Karpas-422 (cell line): ENCODE data around the gene KLHL22. TPM values are rescaled to one million over a fixed set of nuclear protein-coding genes. Genes with fewer than 3 reads are reported as not detected.
"Not testable (repeated sequence)": the region's sequence is repeated elsewhere in the genome, so short reads cannot be mapped to it uniquely, and the experiment has no call there.

Experiments used
- DNase-seq: peaks from one replicate; pipeline ENCODE4 v3.0.0-alpha.2; 2015
- H2AFZ ChIP-seq: fragments of 200-600 bp; sonication (generic); 2 replicates; pipeline ENCODE4 v1.6.1; 2014; ENCODE audit warnings: antibody characterized with exemption, low read length, mixed read lengths
- H3K27ac ChIP-seq: fragments of 200-600 bp; sonication (generic); 2 replicates; pipeline ENCODE4 v1.5.1; 2014; ENCODE audit warnings: mild to moderate bottlenecking, low read length, moderate library complexity
- H3K27me3 ChIP-seq: fragments of 200-600 bp; sonication (generic); 2 replicates; pipeline ENCODE4 v1.6.1; 2014; ENCODE audit warnings: low read length, mixed read lengths
- H3K36me3 ChIP-seq: fragments of 200-600 bp; sonication (generic); 2 replicates; pipeline ENCODE4 v1.6.1; 2014; ENCODE audit warnings: low read length, mixed read lengths; ENCODE audit not compliant: insufficient read depth
- H3K4me1 ChIP-seq: fragments of 200-600 bp; sonication (generic); 2 replicates; pipeline ENCODE4 v1.6.1; 2014; ENCODE audit warnings: mild to moderate bottlenecking, low read length, mixed read lengths
- H3K4me2 ChIP-seq: fragments of 200-600 bp; sonication (generic); 2 replicates; pipeline ENCODE4 v1.6.1; 2014; ENCODE audit warnings: low read length, low read depth, mild to moderate bottlenecking; ENCODE audit not compliant: poor library complexity, severe bottlenecking
- H3K4me3 ChIP-seq: fragments of 200-600 bp; sonication (generic); 2 replicates; pipeline ENCODE4 v1.5.1; 2014; ENCODE audit warnings: mild to moderate bottlenecking, antibody characterized with exemption, low read length, mixed read lengths
- H3K79me2 ChIP-seq: fragments of 200-600 bp; sonication (generic); 2 replicates; pipeline ENCODE4 v1.6.1; 2014; ENCODE audit warnings: mild to moderate bottlenecking, low read length, mixed read lengths
- H3K9ac ChIP-seq: fragments of 200-600 bp; sonication (generic); 2 replicates; pipeline ENCODE4 v1.6.0; 2014; ENCODE audit warnings: low read length
- H3K9me2 ChIP-seq: fragments of 200-600 bp; sonication (generic), shearing (Covaris generic); replicated peaks from 2 replicates; pipeline ENCODE4 v1.6.0; 2014; ENCODE audit warnings: mild to moderate bottlenecking, low read length, moderate library complexity; ENCODE audit not compliant: insufficient read depth
- H3K9me3 ChIP-seq: fragments of 300-700, 200-600 bp; sonication (generic); 2 replicates; pipeline ENCODE4 v1.6.1; 2014; ENCODE audit warnings: low read length, mixed read lengths
- H4K20me1 ChIP-seq: fragments of 200-600 bp; sonication (generic); 2 replicates; pipeline ENCODE4 v1.6.1; 2014; ENCODE audit warnings: mild to moderate bottlenecking, antibody characterized with exemption, low read length, low read depth; ENCODE audit not compliant: insufficient read depth
- total RNA-seq: library from RNA; depleted of rRNA; stranded (reverse); fragments of >200 nt; shearing (Covaris generic); gene quantifications from 2 replicates; pipeline ENCODE4 v1.2.3, GENCODE V29; 2014; ENCODE audit warnings: low replicate concordance

The KLHL22 gene
- total RNA-seq, 1 experiment from 2014 or later: 9.7 TPM

DNA sequence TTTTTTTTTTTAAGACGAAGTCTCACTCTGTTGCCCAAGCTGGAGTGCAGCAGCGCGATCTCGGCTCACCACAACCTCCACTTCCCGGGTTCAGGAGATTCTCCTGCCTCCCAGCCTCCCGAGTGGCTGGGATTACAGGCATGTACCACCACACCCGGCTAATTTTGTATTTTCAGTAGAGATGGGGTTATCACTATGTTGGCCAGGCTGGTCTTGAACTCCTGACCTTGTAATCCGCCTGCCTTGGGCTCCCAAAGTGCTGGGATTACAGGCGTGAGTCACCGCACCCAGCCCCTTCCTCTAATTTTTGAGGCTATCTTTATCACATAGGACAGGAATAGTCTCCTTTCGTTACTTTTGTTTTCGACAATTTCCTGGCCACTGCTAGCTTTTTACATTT, 20.0 kb downstream of the KLHL22 start:
- H3K79me2 ChIP-seq, H3K27ac ChIP-seq, H2AFZ ChIP-seq, H3K4me1 ChIP-seq, H3K27me3 ChIP-seq, H3K36me3 ChIP-seq, H4K20me1 ChIP-seq, DNase-seq, H3K9me3 ChIP-seq, H3K4me2 ChIP-seq, H3K9ac ChIP-seq, H3K4me3 ChIP-seq, H3K9me2 ChIP-seq: not testable (repeated sequence)

DNA sequence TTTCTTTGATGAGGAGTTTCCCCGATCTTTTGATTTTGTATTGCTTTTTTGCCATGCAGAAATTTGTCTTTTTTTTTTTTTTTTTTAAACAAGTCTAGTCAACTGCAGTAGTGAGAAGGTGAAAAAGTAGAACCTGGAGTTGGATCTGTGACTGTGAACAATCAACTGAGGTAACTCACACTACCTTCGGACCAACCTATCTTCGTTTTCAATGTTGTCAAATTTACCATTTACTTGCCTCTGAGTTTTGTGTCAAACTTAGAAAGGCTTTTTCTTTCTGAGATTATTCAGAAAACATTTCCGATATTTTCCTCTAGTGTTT, 20.5 kb downstream of the KLHL22 start:
- H3K9me2 ChIP-seq: no peaks in the 10 kb centered on the region
- no peaks in the 10 kb centered on the region for H3K27me3 ChIP-seq
- H2AFZ ChIP-seq: no peak overlapping the region
- no peak for DNase-seq
- no peak overlapping the region for H3K4me3 ChIP-seq
- no peaks in the 10 kb centered on the region for H3K4me1 ChIP-seq
- H4K20me1 ChIP-seq: no peaks in the 10 kb centered on the region
- H3K27ac ChIP-seq: no peak overlapping the region
- no peaks in the 10 kb centered on the region for H3K9me3 ChIP-seq
- no peaks in the 10 kb centered on the region for H3K36me3 ChIP-seq
- H3K9ac ChIP-seq: no peak overlapping the region
- no peak overlapping the region for H3K4me2 ChIP-seq
- H3K79me2 ChIP-seq: peaks cover 6% of the 10 kb centered on the region; the same call in 1 of the 2 replicates

DNA sequence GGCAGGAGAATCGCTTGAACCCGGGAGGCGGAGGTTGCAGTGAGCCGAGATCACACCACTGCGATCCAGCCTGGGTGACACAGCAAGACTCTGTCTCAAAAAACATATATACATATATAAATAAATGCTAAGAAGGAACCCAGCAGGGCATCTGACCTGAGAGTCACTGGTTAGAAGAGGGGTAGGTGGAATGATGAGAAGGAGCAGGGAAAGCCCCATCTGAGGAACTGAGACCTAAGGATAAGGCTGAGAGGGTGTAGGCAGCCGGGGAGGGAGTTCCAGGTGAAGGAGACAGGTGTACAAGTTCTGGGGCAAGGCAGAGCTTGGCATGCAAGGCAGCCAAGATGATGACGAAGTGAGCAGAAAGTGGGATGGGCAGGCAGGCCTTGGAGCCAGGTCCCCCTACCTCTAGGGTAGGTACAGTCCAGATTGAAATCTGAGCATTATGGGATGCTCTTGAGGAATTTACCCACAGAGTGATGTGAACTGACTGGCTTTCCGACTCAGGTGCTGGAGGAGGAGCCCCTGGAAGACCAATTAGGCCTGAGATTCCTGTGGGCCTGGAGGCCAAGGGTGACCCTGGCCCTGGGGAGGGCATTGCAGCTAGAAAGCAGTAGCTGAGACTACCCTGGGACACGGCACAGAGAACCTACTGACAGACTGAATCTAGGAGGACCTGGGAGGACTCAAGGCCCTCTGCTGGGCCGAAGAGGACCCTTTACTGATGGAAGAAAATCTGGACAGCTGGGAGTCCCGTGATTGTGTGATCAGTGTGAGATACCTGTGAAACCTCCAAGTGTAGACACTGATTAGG, 22.8 kb downstream of the KLHL22 start:
- Histone ChIP-seq H3K4me2 (no peak overlapping the region), H3K9me2 (no peaks in the 10 kb centered on the region), H3K79me2 (peaks cover 6% of the 10 kb centered on the region; the same call in 1 of the 2 replicates), H3K27ac (no peak overlapping the region), H3K9me3 (no peaks in the 10 kb centered on the region), H3K4me1 (no peaks in the 10 kb centered on the region), H2AFZ (no peak overlapping the region), H3K4me3 (no peak overlapping the region), H3K27me3 (no peaks in the 10 kb centered on the region), H3K36me3 (no peaks in the 10 kb centered on the region), H4K20me1 (no peaks in the 10 kb centered on the region), H3K9ac (no peak overlapping the region)
- DNase-seq: no peak

DNA sequence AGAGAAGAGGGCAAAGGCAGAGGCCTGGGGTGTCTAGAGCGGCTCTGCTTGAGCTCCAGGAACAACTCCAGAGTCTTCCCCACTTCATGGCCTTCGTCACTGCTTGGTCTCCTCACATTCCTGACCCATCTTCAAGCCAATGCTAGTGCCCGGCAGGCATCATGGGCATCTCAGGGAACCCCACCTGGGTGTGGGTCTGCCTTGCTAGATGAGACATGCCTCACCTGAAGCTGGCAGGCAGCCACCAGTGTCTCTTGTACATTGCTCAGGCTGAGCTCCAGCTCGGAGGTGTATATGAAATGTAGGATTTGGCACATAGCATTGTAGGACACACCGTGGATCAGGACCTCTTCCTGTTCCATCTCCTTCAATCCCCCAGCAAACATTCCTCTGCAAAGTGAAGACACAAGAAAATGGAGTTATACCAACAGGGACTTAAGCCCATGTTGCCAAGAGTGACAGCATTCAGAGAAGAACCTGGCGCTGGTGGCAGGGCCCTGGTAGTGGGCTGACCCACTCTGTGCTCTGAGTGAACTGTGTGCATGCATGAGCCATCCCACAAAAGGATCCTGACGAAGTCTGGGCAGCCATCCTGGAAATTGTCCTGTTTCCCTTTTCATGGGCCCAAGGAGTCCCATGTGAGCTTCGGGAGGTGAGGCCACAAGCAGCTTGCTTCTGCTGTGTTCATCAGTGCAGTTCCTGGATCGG, 24.3 kb downstream of the KLHL22 start:
- H2AFZ ChIP-seq: no peak overlapping the region
- no peaks in the 10 kb centered on the region for H4K20me1 ChIP-seq
- no peaks in the 10 kb centered on the region for H3K9me3 ChIP-seq
- H3K9ac ChIP-seq: no peak overlapping the region
- H3K27me3 ChIP-seq: no peaks in the 10 kb centered on the region
- no peak overlapping the region for H3K4me3 ChIP-seq
- no peaks in the 10 kb centered on the region for H3K9me2 ChIP-seq
- no peaks in the 10 kb centered on the region for H3K4me1 ChIP-seq
- no peaks in the 10 kb centered on the region for H3K36me3 ChIP-seq
- H3K4me2 ChIP-seq: no peak overlapping the region
- no peak for DNase-seq
- H3K79me2 ChIP-seq: no peaks in the 10 kb centered on the region
- no peak overlapping the region for H3K27ac ChIP-seq

DNA sequence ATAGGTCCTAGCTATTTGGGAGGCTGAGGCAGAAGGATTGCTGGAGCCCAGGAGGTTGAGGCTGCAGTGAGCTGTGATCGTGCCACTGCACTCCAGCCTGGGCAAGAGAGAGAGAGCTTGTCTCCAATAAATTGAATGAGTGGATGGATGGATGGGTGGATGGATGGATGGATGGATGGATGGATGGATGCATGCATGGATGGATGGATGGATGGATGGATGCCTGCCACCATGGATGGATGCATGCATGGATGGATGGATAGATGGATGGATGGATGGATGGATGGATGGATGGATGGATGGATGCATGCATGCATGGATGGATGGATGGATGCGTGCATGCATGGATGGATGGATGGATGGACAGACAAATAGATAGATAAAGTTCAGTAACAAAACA, 25.1 kb downstream of the KLHL22 start:
- H3K79me2 ChIP-seq, H3K9me2 ChIP-seq, H3K9ac ChIP-seq, H2AFZ ChIP-seq, H3K36me3 ChIP-seq, DNase-seq, H3K27me3 ChIP-seq, H3K4me1 ChIP-seq, H3K4me2 ChIP-seq, H4K20me1 ChIP-seq, H3K27ac ChIP-seq, H3K9me3 ChIP-seq, H3K4me3 ChIP-seq: not testable (repeated sequence)

DNA sequence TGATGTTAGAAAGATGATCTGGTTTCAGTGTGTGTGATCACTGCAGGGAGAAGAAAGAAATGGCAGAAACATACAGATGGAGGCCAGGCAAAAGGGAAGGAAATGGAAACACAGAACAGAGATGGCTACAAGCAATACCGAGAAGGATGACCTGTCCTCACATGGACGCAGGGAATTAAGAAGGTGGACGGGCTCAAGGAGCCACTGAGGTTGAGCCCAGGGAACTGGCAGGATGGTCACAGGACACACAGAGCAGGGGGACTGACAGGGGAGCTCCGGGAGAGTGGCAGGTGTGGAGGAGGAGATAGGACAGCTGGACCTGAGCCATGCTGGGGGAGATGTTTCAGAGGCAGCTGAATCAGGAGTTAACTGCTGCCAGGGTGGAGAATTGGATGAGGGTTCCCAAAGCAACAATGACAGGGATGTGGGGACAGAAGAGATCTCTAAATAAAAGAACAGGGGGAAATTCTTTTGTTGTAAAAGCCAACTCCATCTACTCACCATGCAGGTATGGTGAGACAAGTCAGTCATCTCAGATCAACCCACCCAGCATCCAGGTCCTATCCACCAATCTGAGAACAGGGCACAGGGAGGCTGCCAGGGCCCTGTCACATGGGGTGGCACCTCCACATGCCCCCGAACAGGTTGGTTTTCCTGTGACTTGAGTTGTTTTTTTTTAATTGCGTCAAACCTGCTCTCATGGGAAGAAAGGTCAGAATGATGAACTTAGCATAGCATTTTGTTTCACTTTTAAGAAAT, 26.3 kb downstream of the KLHL22 start:
- no peak overlapping the region for H2AFZ ChIP-seq
- H3K36me3 ChIP-seq: no peaks in the 10 kb centered on the region
- no peak overlapping the region for H3K4me3 ChIP-seq
- no peak overlapping the region for H3K9ac ChIP-seq
- DNase-seq: no peak
- H4K20me1 ChIP-seq: no peaks in the 10 kb centered on the region
- H3K9me3 ChIP-seq: no peaks in the 10 kb centered on the region
- H3K27me3 ChIP-seq: no peaks in the 10 kb centered on the region
- no peaks in the 10 kb centered on the region for H3K9me2 ChIP-seq
- H3K27ac ChIP-seq: no peak overlapping the region
- H3K4me2 ChIP-seq: no peak overlapping the region
- no peaks in the 10 kb centered on the region for H3K79me2 ChIP-seq
- peaks cover 9% of the 10 kb centered on the region for H3K4me1 ChIP-seq

DNA sequence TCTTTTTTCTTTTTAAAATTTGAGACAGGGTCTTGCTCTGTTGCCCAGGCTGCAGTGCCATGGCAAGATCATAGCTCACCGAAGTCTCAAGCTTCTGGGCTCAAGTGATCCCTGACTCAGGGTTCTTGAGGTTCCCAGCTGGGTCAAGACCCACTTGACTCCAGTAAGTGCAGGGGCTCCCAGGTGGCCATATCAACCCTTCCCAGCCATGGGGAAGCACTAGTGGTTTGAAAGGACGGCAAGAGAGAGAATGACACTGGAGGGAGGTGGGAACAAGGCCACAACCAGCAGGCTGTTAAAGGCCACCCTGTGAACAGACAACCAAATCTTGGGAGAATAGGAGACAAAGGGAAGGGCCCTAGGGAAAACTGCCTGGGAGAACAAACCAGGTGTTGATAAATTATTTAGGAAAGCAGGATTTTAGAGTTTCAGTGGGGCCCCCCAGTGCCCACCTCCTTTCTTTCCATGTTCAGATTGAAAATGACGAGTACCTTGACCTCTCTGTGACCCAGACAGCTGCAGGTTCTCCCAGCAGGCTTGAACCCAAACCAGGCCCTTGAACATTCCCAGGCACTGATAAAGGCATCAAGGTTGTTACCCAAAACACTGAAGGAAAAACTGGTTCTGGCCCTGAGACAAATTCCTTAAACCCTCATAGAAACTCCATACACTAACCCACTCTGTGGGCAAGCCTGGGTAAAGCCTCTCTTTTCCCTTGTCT, 28.8 kb downstream of the KLHL22 start:
- H3K9ac ChIP-seq: no peak overlapping the region
- H3K4me2 ChIP-seq: no peak overlapping the region
- H3K79me2 ChIP-seq: 0 out of 2 replicates have a peak, but pooled peaks cover 3% of the 10 kb centered on the region
- no peak overlapping the region for H2AFZ ChIP-seq
- H3K4me3 ChIP-seq: no peak overlapping the region
- peaks cover 27% of the 10 kb centered on the region for H3K4me1 ChIP-seq
- no peak overlapping the region for H3K27ac ChIP-seq
- no peaks in the 10 kb centered on the region for H3K27me3 ChIP-seq
- no peaks in the 10 kb centered on the region for H3K9me3 ChIP-seq
- H3K36me3 ChIP-seq: no peaks in the 10 kb centered on the region
- H4K20me1 ChIP-seq: no peaks in the 10 kb centered on the region
- no peak for DNase-seq
- H3K9me2 ChIP-seq: no peaks in the 10 kb centered on the region

DNA sequence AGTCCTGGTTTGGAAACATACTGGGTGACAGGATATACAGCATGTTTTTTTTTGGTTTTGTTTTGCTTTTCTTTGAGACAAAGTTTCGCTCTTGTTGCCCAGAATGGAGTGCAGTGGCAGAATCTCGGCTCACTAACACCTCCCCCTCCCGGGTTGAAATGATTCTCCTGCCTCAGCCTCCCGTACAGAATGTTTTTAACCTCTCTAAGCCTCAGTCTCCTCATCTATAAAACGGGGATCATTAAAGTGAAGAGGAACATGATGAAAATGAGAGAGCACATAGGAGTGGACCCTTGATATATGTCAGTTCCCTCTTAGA, 29.9 kb downstream of the KLHL22 start:
- H3K36me3 ChIP-seq: no peaks in the 10 kb centered on the region
- no peak overlapping the region for H2AFZ ChIP-seq
- DNase-seq: no peak
- H4K20me1 ChIP-seq: no peaks in the 10 kb centered on the region
- H3K4me3 ChIP-seq: no peak overlapping the region
- no peaks in the 10 kb centered on the region for H3K27me3 ChIP-seq
- H3K4me1 ChIP-seq: peaks cover 27% of the 10 kb centered on the region
- no peak overlapping the region for H3K4me2 ChIP-seq
- no peak overlapping the region for H3K27ac ChIP-seq
- no peaks in the 10 kb centered on the region for H3K9me2 ChIP-seq
- H3K9ac ChIP-seq: no peak overlapping the region
- H3K9me3 ChIP-seq: no peaks in the 10 kb centered on the region
- H3K79me2 ChIP-seq: 0 out of 2 replicates have a peak, but pooled peaks cover 3% of the 10 kb centered on the region
